Liver (tissue), 3 donors: ENCODE measurements around the gene SUMO2.

Experiments
- FOXA1 ChIP-seq: IDR thresholded peaks from 2 replicates; pipeline ENCODE4 v1.6.1; 2016; ENCODE audit warnings: antibody characterized with exemption
- JUND ChIP-seq, 2 donors: IDR thresholded peaks; 2 replicates each; pipeline ENCODE4 v1.6.1; 2016; ENCODE audit warnings: antibody characterized with exemption in 2 of 2
- MAX ChIP-seq: IDR thresholded peaks from 2 replicates; pipeline ENCODE4 v1.6.1; 2016; ENCODE audit warnings: antibody characterized with exemption
- RAD21 ChIP-seq, 2 donors: IDR thresholded peaks; 2 replicates each; pipeline ENCODE4 v1.6.1; 2016; ENCODE audit warnings: antibody characterized with exemption in 2 of 2, mild to moderate bottlenecking in 2 of 2
- TAF1 ChIP-seq: conservative IDR thresholded peaks from 2 replicates; pipeline ENCODE4 v1.6.1; 2016; ENCODE audit warnings: antibody characterized with exemption, mild to moderate bottlenecking
- YY1 ChIP-seq: IDR thresholded peaks from 2 replicates; pipeline ENCODE4 v1.6.1; 2016; ENCODE audit warnings: antibody characterized with exemption, mild to moderate bottlenecking
- TF ChIP-seq, protein P1 (sequence below): fragments of 150-350 bp; IDR thresholded peaks from 2 replicates; pipeline ENCODE4 v1.5.1; 2017; ENCODE audit warnings: improper control_type of control experiment, low read depth, low read length; ENCODE audit not compliant: missing input control
- donor health status: healthy.
- donor health status: healthy.

DNA sequence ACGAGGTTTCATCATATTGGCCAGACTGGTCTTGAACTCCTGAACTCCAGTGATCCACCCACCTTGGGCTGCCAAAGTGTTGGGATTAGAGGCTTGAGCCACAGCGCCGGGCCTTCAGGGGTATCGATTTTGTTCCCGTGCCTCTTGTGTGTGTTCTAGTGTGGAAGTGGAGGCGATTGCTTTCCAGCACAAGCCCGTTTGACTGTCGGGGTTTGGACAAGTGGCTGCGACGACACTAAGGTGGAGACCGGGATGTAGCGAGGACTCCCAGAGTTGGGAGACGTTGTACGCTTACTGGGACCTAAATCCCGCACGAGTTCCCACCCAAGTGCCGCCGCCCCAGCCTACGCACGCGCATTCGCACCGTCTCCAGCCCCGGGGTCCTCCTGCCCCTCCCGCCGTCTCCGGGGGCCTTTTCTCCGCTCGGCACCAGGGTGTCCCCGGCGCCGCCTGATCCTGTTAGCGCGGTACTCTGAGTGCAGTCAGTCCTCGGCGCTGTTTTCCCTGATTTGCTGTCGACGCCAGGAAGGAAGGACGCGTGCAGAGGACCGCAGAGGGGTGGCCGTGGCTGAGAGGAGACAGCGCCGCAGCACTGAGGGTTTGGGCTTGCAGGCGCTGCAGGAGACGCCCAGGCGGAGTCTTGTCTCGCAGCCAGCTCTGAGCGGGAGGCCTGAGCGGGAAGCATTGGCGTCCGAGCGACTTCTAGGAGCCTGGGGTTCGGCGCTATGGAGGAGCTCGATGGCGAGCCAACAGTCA lies 22.5 kb upstream of the SUMO2 start, which contains the start of gene NUP85:
- TF ChIP-seq FOXA1 (no peak), MAX (peak; percentile 49), RAD21 (IDR thresholded peaks at IDR 0.05) (peak in 1 of 2 donors; percentile 18), JUND (IDR thresholded peaks at IDR 0.05) (no peak), TAF1 (peak; percentile 39), YY1 (peak; percentile 83)
- TF ChIP-seq, protein P1, sequence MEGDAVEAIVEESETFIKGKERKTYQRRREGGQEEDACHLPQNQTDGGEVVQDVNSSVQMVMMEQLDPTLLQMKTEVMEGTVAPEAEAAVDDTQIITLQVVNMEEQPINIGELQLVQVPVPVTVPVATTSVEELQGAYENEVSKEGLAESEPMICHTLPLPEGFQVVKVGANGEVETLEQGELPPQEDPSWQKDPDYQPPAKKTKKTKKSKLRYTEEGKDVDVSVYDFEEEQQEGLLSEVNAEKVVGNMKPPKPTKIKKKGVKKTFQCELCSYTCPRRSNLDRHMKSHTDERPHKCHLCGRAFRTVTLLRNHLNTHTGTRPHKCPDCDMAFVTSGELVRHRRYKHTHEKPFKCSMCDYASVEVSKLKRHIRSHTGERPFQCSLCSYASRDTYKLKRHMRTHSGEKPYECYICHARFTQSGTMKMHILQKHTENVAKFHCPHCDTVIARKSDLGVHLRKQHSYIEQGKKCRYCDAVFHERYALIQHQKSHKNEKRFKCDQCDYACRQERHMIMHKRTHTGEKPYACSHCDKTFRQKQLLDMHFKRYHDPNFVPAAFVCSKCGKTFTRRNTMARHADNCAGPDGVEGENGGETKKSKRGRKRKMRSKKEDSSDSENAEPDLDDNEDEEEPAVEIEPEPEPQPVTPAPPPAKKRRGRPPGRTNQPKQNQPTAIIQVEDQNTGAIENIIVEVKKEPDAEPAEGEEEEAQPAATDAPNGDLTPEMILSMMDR = no peak
